Stimulated activated CD4-positive, alpha-beta T cell treated with anti-CD3 and anti-CD28 coated beads, Interleukin-4, amount 100 ng/mL, for 4 hours (primary cell): ENCODE data around the gene FANCF.
A peak's percentile ranks its signal among the peaks of the same experiment; 100 is the strongest.
"Not testable (repeated sequence)": the region's sequence is repeated elsewhere in the genome, so short reads cannot be mapped to it uniquely, and the experiment has no call there.

Experiments used
- DNase-seq, 2 experiments: peaks; one replicate each; pipeline ENCODE4 v3.0.0-alpha.2; 2020

FANCF gene

GRCh38 chr11:22625448-22626287 lies at the start of gene FANCF:
FANCF (minus strand) TSS chr11:22625823; CDS start chr11:22625810, 13 bp downstream.
- DNase-seq = peak; percentile 81 to 93

GRCh38 chr11:22674470-22675439 lies 49.1 kb upstream of the FANCF start:
- no peak for DNase-seq

GRCh38 chr11:22671751-22672150 lies 46.1 kb upstream of the FANCF start:
- no peak for DNase-seq

- DNase-seq = no peak
Observed at GRCh38 chr11:22670830-22671229, 45.2 kb upstream of the FANCF start.

- DNase-seq = no peak
Observed at GRCh38 chr11:22669368-22669767, 43.7 kb upstream of the FANCF start.

- no peak for DNase-seq
Observed at GRCh38 chr11:22668005-22668796, 42.6 kb upstream of the FANCF start.

- peak in 1 of 2 experiments; percentile 5 for DNase-seq
Observed at GRCh38 chr11:22666688-22667439, 41.2 kb upstream of the FANCF start.

GRCh38 chr11:22666325-22666687 lies 40.7 kb upstream of the FANCF start, which contains the start of gene GAS2:
GAS2 (plus strand) TSS chr11:22666611; CDS start chr11:22674870, 8,259 bp downstream.
- DNase-seq = no peak

GRCh38 chr11:22659783-22660182 lies 34.2 kb upstream of the FANCF start:
- no peak for DNase-seq

- DNase-seq = no peak
Observed at GRCh38 chr11:22657101-22657694, 31.6 kb upstream of the FANCF start.

- DNase-seq = no peak
Observed at GRCh38 chr11:22656130-22656529, 30.5 kb upstream of the FANCF start.

- DNase-seq = not testable (repeated sequence)
Observed at GRCh38 chr11:22652346-22652745, 26.7 kb upstream of the FANCF start.

- DNase-seq = no peak
Observed at GRCh38 chr11:22641559-22641958, 15.9 kb upstream of the FANCF start.

GRCh38 chr11:22640862-22641261 lies 15.2 kb upstream of the FANCF start:
- DNase-seq = no peak

- no peak for DNase-seq
Observed at GRCh38 chr11:22635689-22636088, 10.1 kb upstream of the FANCF start.

GRCh38 chr11:22634897-22635629 lies 9.4 kb upstream of the FANCF start:
- no peak for DNase-seq

GRCh38 chr11:22633354-22633902 lies 7.8 kb upstream of the FANCF start:
- no peak for DNase-seq

- no peak for DNase-seq
Observed at GRCh38 chr11:22627421-22627820, 1.8 kb upstream of the FANCF start.

GRCh38 chr11:22626573-22627239 lies 1.1 kb upstream of the FANCF start:
- no peak for DNase-seq
